GM04504 (cell line): ENCODE data around the gene PF4V1.

ENCODE experiments used
- DNase-seq: peaks from one replicate; pipeline ENCODE4 v3.0.0-alpha.2; 2012; ENCODE audit warnings: low read depth

The PF4V1 gene

DNA sequence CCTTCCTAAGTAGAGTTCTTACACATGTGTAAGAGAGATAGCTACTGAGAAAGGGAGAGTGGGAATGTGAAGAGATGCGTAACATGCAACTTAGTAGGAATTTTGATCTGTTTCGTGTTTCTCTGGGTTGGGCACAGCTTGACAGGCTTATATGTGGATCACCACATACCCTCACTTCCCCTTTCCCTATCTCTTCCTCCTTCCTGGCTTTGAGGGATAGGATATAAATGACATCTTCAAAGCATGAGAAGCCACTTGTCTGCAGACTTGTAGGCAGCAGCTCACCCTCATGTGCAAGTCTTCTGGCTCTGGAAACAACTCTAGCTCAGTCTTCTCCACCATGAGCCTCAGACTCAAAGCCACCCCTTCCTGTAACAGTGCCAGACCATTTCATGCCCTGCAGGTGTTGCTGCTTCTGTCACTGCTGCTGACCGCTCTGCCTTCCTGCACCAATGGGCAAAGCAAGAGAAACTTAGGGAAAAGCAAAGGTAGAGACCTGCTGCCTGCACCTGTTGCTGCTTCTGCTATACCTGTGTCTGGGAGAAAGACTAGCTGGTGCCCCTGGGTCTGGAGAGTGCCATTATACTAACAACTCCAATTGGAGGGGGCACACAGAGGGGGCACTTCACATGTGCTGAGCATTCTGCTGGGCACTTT is 5.4 kb upstream of the PF4V1 start:
- DNase-seq, result no peak

DNA sequence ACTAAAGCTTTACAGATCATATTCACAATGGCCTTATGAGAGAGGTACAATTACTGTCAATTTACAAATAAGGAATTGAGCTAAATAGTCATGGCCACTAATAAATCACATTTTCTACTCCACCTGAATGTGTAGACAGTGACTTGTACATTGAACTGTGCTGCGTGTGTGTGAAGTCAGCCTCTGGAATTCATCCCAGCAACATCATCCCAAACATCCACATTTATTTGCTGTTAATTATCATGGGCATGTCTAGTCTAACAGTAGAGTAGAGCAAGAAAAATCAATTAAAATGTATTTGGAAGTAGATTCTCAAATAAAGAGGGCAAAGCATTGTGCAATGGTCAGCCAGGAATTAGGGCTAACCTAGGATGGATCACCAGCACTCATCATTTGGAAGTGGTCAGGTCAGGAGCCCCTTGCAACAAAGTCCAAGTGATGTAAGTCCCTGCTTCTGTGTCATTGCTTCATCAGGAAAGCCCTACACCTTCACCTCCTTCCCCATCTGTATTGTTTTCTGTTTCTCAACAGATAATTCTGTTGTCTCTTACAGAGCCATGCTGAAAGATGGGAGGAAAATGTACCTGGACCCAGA is 4.8 kb upstream of the PF4V1 start:
- DNase-seq, result no peak

DNA sequence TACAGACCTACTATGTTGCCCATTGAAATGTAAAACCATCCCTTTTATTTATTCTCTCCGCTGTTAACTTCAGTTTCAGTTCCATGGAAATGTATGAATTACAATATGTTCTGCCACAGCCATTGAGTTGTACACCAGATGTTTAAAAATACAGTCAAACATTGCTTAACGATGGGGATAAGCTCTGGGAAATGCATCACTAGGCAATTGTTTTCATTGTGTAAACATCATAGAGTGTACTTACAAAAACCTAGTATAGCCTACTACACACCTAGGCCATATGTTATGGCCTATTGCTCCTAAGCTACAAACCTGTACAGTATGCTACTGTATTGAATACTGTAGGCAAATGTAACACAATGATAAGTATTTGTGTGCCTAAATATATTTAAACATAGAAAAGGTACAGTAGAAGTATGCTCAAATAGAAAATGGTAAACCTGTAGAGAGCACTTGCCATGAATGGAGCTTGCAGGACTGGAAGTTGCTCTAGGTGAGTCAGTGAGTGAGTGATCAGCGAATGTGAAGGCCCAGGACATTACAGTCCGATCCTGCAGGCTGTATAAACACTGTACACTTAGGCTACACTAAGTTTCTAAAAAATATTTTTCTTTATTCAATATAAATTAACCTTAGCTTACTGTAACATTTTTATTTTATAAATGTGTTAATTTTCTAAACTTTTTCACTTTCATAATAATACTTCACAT is 2.7 kb upstream of the PF4V1 start:
- DNase-seq, result no peak

GRCh38 chr4:73851293-73851692 is 1.8 kb upstream of the PF4V1 start:
- no peak for DNase-seq

DNA sequence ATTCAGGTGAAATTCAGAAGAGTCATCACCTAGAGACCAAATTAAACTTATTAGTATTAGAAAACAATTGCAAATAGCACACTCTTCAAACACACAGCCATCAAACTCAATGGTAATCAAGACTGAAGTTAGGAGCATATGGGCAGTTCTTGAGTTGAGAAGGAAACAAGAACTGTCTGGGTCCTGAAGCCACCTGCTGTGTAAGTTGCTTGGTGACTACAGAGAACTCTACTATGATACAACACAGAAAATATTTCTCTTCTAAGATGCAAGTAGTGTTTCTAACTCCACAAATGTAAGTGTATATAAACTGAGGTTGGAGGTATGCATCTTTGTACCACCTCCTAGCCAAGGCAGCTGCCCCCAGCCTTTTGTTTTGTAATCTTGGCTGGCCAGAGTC is 325 bp upstream of the PF4V1 start:
- DNase-seq, result no peak

DNA sequence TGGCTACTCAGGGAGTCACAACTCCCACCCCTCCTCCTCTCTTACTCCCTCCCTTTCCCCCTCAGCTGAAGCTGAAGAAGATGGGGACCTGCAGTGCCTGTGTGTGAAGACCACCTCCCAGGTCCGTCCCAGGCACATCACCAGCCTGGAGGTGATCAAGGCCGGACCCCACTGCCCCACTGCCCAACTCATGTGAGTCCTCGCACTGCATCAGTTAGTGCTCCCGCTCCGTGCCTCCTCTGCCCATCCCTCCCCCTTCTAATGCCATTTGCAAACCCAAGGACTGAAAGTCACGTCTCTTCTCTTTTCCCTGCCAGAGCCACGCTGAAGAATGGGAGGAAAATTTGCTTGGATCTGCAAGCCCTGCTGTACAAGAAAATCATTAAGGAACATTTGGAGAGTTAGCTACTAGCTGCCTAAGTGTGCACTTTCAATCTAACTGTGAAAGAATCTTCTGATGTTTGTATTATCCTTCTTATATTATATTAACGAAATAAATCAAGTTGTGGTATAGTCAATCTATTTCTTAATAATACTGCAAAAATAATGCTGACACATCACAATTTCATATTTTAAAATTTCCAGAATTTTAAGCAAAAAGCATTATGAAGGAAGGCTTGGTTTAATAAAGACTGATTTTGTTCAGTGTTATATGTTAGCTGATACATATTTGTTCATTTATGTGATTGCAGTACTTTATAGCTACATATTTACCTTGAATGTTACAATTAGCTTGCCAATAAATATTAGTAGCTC is 800 bp downstream of the PF4V1 start:
- no peak for DNase-seq

DNA sequence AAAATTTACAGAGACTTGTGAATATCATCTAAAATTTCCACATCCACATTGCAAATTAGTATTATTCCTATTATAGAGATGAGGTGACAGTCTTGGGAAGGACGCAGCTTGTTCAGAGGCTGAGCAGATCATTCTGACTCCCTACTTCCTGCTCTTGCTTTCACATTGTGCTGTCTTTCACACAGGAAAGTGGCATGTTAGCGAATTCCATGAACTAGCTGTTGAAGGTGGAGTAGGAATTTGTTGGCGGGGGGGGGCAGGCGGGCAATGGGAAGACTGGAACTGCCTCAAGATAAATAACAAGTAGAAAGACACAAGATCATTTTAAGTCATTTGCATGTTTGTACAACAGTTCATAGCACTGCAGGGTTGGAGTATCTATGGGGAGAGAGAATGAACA is 2.3 kb downstream of the PF4V1 start:
- no peak for DNase-seq

DNA sequence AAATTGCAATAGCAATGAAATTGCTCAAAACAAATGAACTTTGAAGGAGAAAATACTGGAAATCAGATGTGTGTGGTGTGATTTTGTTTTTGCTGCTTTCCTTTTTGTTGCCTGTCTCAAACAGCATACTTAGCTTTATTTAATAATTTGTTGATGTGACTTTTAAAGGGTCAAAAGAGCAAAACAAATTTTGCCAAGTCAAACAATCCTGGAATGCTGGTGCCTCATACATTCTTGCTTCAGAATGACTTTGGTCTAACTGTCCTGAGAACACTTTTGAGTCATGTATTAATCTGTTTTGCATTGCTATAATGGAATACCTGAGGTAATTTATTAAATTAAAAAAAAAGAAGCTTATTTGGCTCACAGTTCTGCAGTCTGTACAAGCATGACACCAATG is 3.4 kb downstream of the PF4V1 start:
- DNase-seq, result no peak

DNA sequence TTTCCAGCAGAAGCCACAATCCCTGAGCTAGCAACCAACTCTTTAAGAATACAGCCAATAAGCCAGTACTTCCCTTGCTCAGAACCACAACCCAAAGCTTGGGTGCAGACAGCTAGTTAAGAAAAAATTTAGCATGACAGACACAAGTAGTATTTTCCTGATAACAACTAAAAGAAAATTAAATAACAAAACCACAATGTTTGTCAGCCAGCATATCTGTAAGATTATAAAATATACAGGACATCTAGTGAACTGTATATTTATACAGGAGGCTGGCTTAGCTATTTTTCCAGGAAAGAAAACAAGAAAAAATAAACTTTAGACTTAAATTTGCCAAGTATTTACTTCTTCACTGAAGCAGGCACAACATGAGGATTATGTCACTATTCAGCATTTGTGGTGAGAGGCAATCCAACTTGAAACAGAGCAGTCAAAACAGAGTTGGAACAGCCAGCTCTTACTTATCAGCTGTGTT is 6.6 kb downstream of the PF4V1 start:
- DNase-seq, result no peak

DNA sequence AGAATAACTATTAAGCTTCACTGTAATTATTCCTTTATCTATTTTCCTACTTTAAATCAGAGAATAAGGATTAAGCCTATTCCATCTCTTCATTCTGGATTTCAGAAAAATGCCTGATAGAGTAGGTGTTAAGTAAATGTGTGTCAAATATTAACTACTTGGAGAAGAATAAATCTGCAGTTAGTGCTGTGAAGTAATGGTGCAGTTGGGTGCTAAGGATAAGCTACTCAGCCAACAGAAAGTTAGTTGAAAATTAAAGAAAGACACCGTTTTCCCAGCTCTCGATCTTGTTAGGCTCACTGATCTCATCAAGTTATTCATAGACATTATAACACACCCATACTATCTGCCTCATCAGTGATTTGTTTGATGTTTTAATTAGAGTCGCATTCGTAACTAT is 7.1 kb downstream of the PF4V1 start:
- no peak for DNase-seq

DNA sequence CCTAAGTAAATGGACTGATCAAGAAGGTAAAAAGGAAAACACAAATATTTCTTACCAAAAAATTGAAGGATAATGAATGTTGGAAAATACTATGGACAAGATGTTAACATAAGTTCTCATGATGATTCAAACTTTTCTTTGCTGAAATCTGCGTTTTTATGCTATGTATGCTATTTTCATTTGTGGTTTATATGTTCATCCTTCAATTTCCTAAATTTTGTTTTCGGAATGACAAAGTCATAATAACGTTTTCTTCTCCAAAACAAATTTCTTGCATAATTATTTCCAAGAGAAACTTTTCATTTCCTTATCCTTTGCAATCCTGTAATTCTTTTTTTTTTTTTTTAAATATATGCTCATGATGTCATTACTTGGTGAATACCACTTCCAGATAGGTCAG is 7.8 kb downstream of the PF4V1 start:
- DNase-seq, result no peak

- DNase-seq, result no peak
These were observed 9.2 kb downstream of the PF4V1 start for GRCh38 chr4:73862322-73862721.

GRCh38 chr4:73864365-73864764 is 11.3 kb downstream of the PF4V1 start:
- DNase-seq, result no peak

- no peak for DNase-seq
These were observed 11.9 kb downstream of the PF4V1 start for GRCh38 chr4:73864961-73865360.

GRCh38 chr4:73865431-73866096 is 12.5 kb downstream of the PF4V1 start:
- no peak for DNase-seq

DNA sequence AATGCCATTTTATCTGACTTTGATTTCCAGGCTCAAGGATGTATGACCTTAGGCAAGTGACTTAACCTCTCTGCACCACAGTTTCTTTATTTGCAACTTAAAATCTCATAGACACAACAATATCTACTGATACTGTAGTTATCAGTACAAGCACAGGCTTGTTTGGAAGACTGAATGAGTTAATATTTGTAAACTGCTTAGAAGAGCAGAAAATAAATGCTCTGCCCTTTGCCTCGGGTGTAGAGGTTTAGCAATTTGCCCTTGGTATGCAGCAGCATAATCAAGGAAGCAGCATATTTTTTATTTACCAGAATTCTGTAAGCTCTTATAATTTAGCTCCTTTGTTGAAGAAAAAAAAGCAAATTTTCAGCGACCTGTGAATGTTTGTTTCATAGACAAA is 13.2 kb downstream of the PF4V1 start:
- no peak for DNase-seq

- no peak for DNase-seq
These were observed 14.7 kb downstream of the PF4V1 start for GRCh38 chr4:73867783-73868182.

DNA sequence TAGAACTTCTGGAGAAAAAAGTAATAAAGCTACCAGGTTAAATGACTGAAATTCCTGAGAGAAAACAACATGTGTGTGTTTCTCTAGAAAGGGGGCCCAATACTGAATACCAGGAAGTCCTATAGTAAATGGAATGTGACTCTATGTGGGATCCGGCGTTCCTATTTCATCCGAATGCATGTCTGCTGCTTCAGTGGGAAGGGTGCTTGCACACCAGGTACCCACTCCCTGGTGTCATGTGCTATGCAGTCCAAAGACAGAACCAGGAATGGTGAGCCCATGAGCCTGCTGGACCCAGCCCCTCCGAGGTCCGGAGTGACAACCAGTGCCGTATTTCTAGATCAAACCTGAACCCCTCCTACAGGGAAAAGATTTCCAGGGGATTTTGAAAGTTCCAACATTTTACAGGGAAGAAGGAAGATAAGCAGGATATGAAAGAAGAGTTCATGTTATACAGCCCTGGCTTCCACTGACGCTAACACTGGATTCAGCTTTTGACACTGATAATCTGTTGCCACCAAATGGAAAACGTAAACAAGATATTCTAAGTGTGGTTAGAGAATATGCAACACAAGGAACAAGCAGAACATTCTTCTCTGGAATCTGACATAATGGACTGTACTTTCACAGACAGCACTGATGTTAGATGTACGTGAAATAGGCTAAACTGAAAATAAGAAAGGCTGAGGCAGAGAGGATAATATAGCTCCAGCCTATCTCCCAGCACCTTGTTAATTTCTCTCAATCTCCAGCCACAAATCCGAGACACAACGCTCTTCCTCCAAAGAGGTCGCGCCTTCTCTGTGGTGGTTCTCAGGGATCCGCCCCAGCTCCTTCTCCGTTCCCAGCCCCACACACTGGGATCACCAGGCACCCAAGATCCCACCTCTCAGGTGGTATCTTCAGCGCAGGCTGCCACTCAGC is 15.4 kb downstream of the PF4V1 start:
- DNase-seq, result no peak

GRCh38 chr4:73869130-73870055 is 16.3 kb downstream of the PF4V1 start, which contains the start of gene CXCL1:
Gene CXCL1, plus strand, starts transcription at chr4:73869393. Its CDS starts 78 bp downstream, at chr4:73869471.
- no peak for DNase-seq

DNA sequence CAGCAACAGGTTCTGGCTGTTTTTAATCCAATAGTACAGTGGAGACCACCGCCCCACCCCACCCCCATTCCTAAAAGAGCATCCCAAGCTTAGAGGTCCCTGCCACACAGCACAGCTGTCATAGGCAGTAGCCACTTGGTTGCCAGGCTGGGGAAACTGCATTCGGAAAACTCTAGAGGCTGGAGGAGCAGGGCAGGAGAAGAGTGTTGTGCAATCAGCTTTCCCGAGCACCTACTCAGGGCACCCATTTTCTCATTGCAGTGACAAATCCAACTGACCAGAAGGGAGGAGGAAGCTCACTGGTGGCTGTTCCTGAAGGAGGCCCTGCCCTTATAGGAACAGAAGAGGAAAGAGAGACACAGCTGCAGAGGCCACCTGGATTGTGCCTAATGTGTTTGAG is 17.2 kb downstream of the PF4V1 start:
- no peak for DNase-seq
